Erythroblast (primary cell): ENCODE data around the gene REV3L.
"Not testable (repeated sequence)": the region's sequence is repeated elsewhere in the genome, so short reads cannot be mapped to it uniquely, and the experiment has no call there.

Experiments
- GATA1 ChIP-seq: IDR thresholded peaks from 2 replicates; pipeline ENCODE4 v1.6.1; 2011; ENCODE audit warnings: low read depth, mild to moderate bottlenecking, control low read depth, low read length, moderate library complexity
- POLR2A ChIP-seq: IDR thresholded peaks from 2 replicates; pipeline ENCODE4 v1.6.1; 2011; ENCODE audit warnings: mild to moderate bottlenecking, low read length

DNA sequence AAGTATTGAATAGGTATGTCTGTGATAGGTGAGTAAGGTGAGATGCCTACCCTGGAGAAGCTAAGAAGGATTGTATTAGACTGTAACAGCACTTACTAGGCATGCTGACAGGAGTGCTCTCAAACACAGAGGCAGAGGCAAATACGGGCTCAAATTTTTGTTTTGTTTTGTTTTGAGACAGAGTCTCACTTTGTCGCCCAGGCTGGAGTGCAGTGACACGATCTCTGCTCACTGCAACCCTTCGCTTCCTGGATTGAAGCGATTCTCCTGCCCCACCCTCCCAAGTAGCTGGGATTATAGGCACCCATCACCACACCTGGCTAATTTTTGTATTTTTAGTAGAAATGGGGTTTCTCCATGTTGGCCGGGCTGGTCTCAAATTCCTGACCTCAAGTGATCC, 31.5 kb upstream of the REV3L start:
- not testable (repeated sequence) for TF ChIP-seq POLR2A, GATA1
